Measurements from ENCODE around the gene IFNB1.

The IFNB1 gene

DNA sequence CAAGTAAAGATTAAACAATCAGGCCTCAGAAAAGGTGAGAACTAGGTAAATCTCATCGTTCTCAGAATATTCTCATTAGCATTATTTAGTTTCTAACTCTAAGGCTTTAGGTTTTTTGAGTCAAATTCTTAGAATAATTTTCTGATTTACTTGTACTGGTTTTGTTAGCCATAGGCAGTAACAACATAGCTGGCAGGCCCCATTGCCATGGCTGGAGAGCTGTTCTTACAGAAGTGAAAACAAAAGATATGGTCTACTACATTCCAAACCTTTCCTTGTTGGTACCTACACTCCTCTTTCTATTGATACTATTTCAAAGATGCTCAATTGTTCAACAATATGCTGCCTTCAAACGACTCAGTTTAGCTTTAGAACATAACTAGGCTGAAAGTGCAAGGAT lies 36.6 kb upstream of the IFNB1 start:
- no peak overlapping the region for H3K4ac ChIP-seq (ENCODE audit: low read depth in 1 of 2, low read length in 2 of 2)
- H2BK15ac ChIP-seq (ENCODE audit: low read depth, poor library complexity, severe bottlenecking) = no peak overlapping the region
- no peak overlapping the region for H3K14ac ChIP-seq (ENCODE audit: low read length in 2 of 2)
- no peaks in the 10 kb centered on the region for H3K36me3 ChIP-seq (ENCODE audit: control insufficient read depth in 1 of 2, insufficient read depth in 2 of 2, low read depth in 1 of 2, low read length in 2 of 2)
- H3K79me1 ChIP-seq (replicated peaks; ENCODE audit: low read length, poor library complexity, severe bottlenecking) = no peaks in the 10 kb centered on the region
- no peak overlapping the region for H2BK5ac ChIP-seq (ENCODE audit: low read depth, low read length, poor library complexity, severe bottlenecking)
- H2BK120ac ChIP-seq (ENCODE audit: low read depth, low read length) = no peak overlapping the region
- no peak overlapping the region for H3K9ac ChIP-seq (ENCODE audit: low read length)
- no peak overlapping the region for H3K27ac ChIP-seq (ENCODE audit: low read length, poor library complexity, severe bottlenecking)
- H3K4me3 ChIP-seq (ENCODE audit: insufficient read depth in 1 of 2, low read depth in 1 of 2, low read length in 2 of 2) = no peak overlapping the region
- H4K8ac ChIP-seq (ENCODE audit: low read length) = no peak overlapping the region
- WGBS = no CpG with 5 or more reads among the region's 2 CpGs
- H3K9me3 ChIP-seq (ENCODE audit: control insufficient read depth, low read length) = no peaks in the 10 kb centered on the region
- no peaks in the 10 kb centered on the region for H3K27me3 ChIP-seq (ENCODE audit: control insufficient read depth in 1 of 2, insufficient read depth in 1 of 2, low read length in 2 of 2)
- H2AK5ac ChIP-seq (ENCODE audit: low read length, severe bottlenecking) = no peak overlapping the region
- H4K91ac ChIP-seq (ENCODE audit: low read length) = no peak overlapping the region
- no peaks in the 10 kb centered on the region for H3K4me1 ChIP-seq (ENCODE audit: control insufficient read depth, insufficient read depth, low read depth, low read length)
- no peak for DNase-seq
- H3K4me2 ChIP-seq (ENCODE audit: low read length, poor library complexity, severe bottlenecking) = no peak overlapping the region
- no peak overlapping the region for H3K23ac ChIP-seq (ENCODE audit: low read length in 2 of 2)
- H3K18ac ChIP-seq (ENCODE audit: low read depth in 1 of 2, low read length in 2 of 2) = no peak overlapping the region
- H2AFZ ChIP-seq (ENCODE audit: low read depth, low read length) = no peak overlapping the region
- no peak overlapping the region for H2BK12ac ChIP-seq (ENCODE audit: low read length in 2 of 2)

GRCh38 chr9:21110708-21111576 lies 33.2 kb upstream of the IFNB1 start:
- H3K9me3 ChIP-seq (ENCODE audit: control insufficient read depth, low read length) = no peaks in the 10 kb centered on the region
- no peak overlapping the region for H3K4me3 ChIP-seq (ENCODE audit: insufficient read depth in 1 of 2, low read depth in 1 of 2, low read length in 2 of 2)
- no peak overlapping the region for H3K18ac ChIP-seq (ENCODE audit: low read depth in 1 of 2, low read length in 2 of 2)
- no peak overlapping the region for H3K4ac ChIP-seq (ENCODE audit: low read depth in 1 of 2, low read length in 2 of 2)
- H3K14ac ChIP-seq (ENCODE audit: low read length in 2 of 2) = no peak overlapping the region
- no peak overlapping the region for H3K27ac ChIP-seq (ENCODE audit: low read length, poor library complexity, severe bottlenecking)
- no peak overlapping the region for H3K4me2 ChIP-seq (ENCODE audit: low read length, poor library complexity, severe bottlenecking)
- peak; percentile 78 for DNase-seq
- H3K23ac ChIP-seq (ENCODE audit: low read length in 2 of 2) = no peak overlapping the region
- H4K91ac ChIP-seq (ENCODE audit: low read length) = no peak overlapping the region
- H2AFZ ChIP-seq (ENCODE audit: low read depth, low read length) = no peak overlapping the region
- 0% methylated on average over 1 of the region's 4 CpGs for WGBS
- no peak overlapping the region for H4K8ac ChIP-seq (ENCODE audit: low read length)
- H3K27me3 ChIP-seq (ENCODE audit: control insufficient read depth in 1 of 2, insufficient read depth in 1 of 2, low read length in 2 of 2) = no peaks in the 10 kb centered on the region
- H2BK15ac ChIP-seq (ENCODE audit: low read depth, poor library complexity, severe bottlenecking) = no peak overlapping the region
- no peak overlapping the region for H2BK5ac ChIP-seq (ENCODE audit: low read depth, low read length, poor library complexity, severe bottlenecking)
- H2AK5ac ChIP-seq (ENCODE audit: low read length, severe bottlenecking) = no peak overlapping the region
- H2BK120ac ChIP-seq (ENCODE audit: low read depth, low read length) = no peak overlapping the region
- H3K4me1 ChIP-seq (ENCODE audit: control insufficient read depth, insufficient read depth, low read depth, low read length) = no peaks in the 10 kb centered on the region
- H3K9ac ChIP-seq (ENCODE audit: low read length) = no peak overlapping the region
- H2BK12ac ChIP-seq (ENCODE audit: low read length in 2 of 2) = no peak overlapping the region
- H3K36me3 ChIP-seq (ENCODE audit: control insufficient read depth in 1 of 2, insufficient read depth in 2 of 2, low read depth in 1 of 2, low read length in 2 of 2) = no peaks in the 10 kb centered on the region
- H3K79me1 ChIP-seq (replicated peaks; ENCODE audit: low read length, poor library complexity, severe bottlenecking) = no peaks in the 10 kb centered on the region

- H3K23ac ChIP-seq (ENCODE audit: low read length in 2 of 2) = no peak overlapping the region
- no peak overlapping the region for H4K91ac ChIP-seq (ENCODE audit: low read length)
- H3K79me1 ChIP-seq (replicated peaks; ENCODE audit: low read length, poor library complexity, severe bottlenecking) = no peaks in the 10 kb centered on the region
- no peak overlapping the region for H2BK120ac ChIP-seq (ENCODE audit: low read depth, low read length)
- H3K9me3 ChIP-seq (ENCODE audit: control insufficient read depth, low read length) = no peaks in the 10 kb centered on the region
- H2AK5ac ChIP-seq (ENCODE audit: low read length, severe bottlenecking) = no peak overlapping the region
- no peaks in the 10 kb centered on the region for H3K27me3 ChIP-seq (ENCODE audit: control insufficient read depth in 1 of 2, insufficient read depth in 1 of 2, low read length in 2 of 2)
- no peak overlapping the region for H2BK15ac ChIP-seq (ENCODE audit: low read depth, poor library complexity, severe bottlenecking)
- H2AFZ ChIP-seq (ENCODE audit: low read depth, low read length) = no peak overlapping the region
- no peak overlapping the region for H3K4me3 ChIP-seq (ENCODE audit: insufficient read depth in 1 of 2, low read depth in 1 of 2, low read length in 2 of 2)
- H2BK12ac ChIP-seq (ENCODE audit: low read length in 2 of 2) = no peak overlapping the region
- no peak for DNase-seq
- H3K18ac ChIP-seq (ENCODE audit: low read depth in 1 of 2, low read length in 2 of 2) = no peak overlapping the region
- H3K4me1 ChIP-seq (ENCODE audit: control insufficient read depth, insufficient read depth, low read depth, low read length) = no peaks in the 10 kb centered on the region
- no peak overlapping the region for H2BK5ac ChIP-seq (ENCODE audit: low read depth, low read length, poor library complexity, severe bottlenecking)
- no peak overlapping the region for H3K9ac ChIP-seq (ENCODE audit: low read length)
- H3K4me2 ChIP-seq (ENCODE audit: low read length, poor library complexity, severe bottlenecking) = no peak overlapping the region
- no peak overlapping the region for H3K27ac ChIP-seq (ENCODE audit: low read length, poor library complexity, severe bottlenecking)
- WGBS = 80% methylated on average over 1 of the region's 1 CpG
- H3K4ac ChIP-seq (ENCODE audit: low read depth in 1 of 2, low read length in 2 of 2) = no peak overlapping the region
- no peaks in the 10 kb centered on the region for H3K36me3 ChIP-seq (ENCODE audit: control insufficient read depth in 1 of 2, insufficient read depth in 2 of 2, low read depth in 1 of 2, low read length in 2 of 2)
- H3K14ac ChIP-seq (ENCODE audit: low read length in 2 of 2) = no peak overlapping the region
- no peak overlapping the region for H4K8ac ChIP-seq (ENCODE audit: low read length)
These were observed 27.0 kb upstream of the IFNB1 start for GRCh38 chr9:21104787-21105186.

DNA sequence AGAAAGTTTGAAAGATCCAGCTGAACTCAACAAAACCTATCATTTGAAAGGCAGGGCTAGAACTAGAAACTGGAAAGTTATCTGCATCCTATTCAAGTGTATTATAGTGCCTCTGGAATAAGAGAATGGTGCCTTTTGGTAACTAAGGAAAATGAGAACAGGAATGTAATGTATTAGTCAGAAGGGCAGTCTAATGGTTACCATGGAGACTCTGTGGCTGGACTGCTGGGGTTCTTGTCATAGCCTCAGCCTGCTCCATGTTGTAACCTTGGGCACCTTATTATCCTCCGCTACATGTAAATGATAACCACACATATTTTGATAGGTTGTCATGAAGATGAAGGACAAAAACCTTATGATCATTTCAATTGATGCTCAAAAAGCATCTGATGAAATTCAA lies 24.6 kb upstream of the IFNB1 start:
- H3K9ac ChIP-seq (ENCODE audit: low read length) = no peak overlapping the region
- no peak overlapping the region for H3K18ac ChIP-seq (ENCODE audit: low read depth in 1 of 2, low read length in 2 of 2)
- peak; percentile 31 for DNase-seq
- no peak overlapping the region for H3K23ac ChIP-seq (ENCODE audit: low read length in 2 of 2)
- no peak overlapping the region for H4K8ac ChIP-seq (ENCODE audit: low read length)
- no peak overlapping the region for H3K14ac ChIP-seq (ENCODE audit: low read length in 2 of 2)
- H3K9me3 ChIP-seq (ENCODE audit: control insufficient read depth, low read length) = no peaks in the 10 kb centered on the region
- H2BK120ac ChIP-seq (ENCODE audit: low read depth, low read length) = no peak overlapping the region
- no peaks in the 10 kb centered on the region for H3K4me1 ChIP-seq (ENCODE audit: control insufficient read depth, insufficient read depth, low read depth, low read length)
- H3K36me3 ChIP-seq (ENCODE audit: control insufficient read depth in 1 of 2, insufficient read depth in 2 of 2, low read depth in 1 of 2, low read length in 2 of 2) = no peaks in the 10 kb centered on the region
- WGBS = no CpG with 5 or more reads among the region's 1 CpG
- H2BK5ac ChIP-seq (ENCODE audit: low read depth, low read length, poor library complexity, severe bottlenecking) = no peak overlapping the region
- no peak overlapping the region for H2AK5ac ChIP-seq (ENCODE audit: low read length, severe bottlenecking)
- H3K4me2 ChIP-seq (ENCODE audit: low read length, poor library complexity, severe bottlenecking) = no peak overlapping the region
- H2BK12ac ChIP-seq (ENCODE audit: low read length in 2 of 2) = no peak overlapping the region
- H4K91ac ChIP-seq (ENCODE audit: low read length) = no peak overlapping the region
- no peak overlapping the region for H3K4ac ChIP-seq (ENCODE audit: low read depth in 1 of 2, low read length in 2 of 2)
- H3K79me1 ChIP-seq (replicated peaks; ENCODE audit: low read length, poor library complexity, severe bottlenecking) = no peaks in the 10 kb centered on the region
- H3K27me3 ChIP-seq (ENCODE audit: control insufficient read depth in 1 of 2, insufficient read depth in 1 of 2, low read length in 2 of 2) = no peaks in the 10 kb centered on the region
- no peak overlapping the region for H3K27ac ChIP-seq (ENCODE audit: low read length, poor library complexity, severe bottlenecking)
- H2AFZ ChIP-seq (ENCODE audit: low read depth, low read length) = no peak overlapping the region
- H2BK15ac ChIP-seq (ENCODE audit: low read depth, poor library complexity, severe bottlenecking) = no peak overlapping the region
- no peak overlapping the region for H3K4me3 ChIP-seq (ENCODE audit: insufficient read depth in 1 of 2, low read depth in 1 of 2, low read length in 2 of 2)
